ENCODE results near the gene DNAH6. TPM values are rescaled to one million over a fixed set of nuclear protein-coding genes. Genes with fewer than 3 reads are reported as not detected.

DNAH6 gene
- total and polyA plus RNA-seq, 2 of the 13 experiments (the other 11 are each of a cell fraction or from before 2014, with no cell fraction given), result 0.01 TPM; not detected in 1

DNA sequence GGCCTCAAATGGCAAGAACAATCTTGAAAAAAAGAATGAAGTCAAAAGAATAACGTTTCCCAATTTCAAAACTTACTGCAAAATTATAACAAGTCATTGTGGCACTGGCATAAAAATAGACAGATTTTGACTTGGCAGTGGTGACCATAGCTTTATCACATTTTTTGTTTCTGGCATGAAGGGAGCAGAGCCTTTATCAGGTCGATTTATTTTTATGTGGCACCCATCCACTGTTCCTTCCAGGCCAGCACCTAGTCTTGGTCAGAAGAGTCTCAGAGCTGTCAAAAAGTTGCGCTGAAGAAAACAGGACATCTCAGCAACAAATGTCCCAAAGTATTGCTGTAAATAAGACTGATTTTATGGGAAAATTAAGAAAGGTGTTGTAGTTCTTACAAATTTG, 272.2 kb downstream of the DNAH6 start:
- ATAC-seq (no peak), DNase-seq (ENCODE audit: low spot score) (no peak), FAIRE-seq (no peak)
- BruUV-seq (replicated peaks), result no TSS peak
- Histone ChIP-seq H4K20me1 (ENCODE audit: insufficient read depth, low read length) (no peaks in the 10 kb centered on the region; the same call in 1 of the 2 replicates), H3K4me3 (replicated peaks in 1 of 3; ENCODE audit: insufficient read depth in 1 of 3, low read depth in 2 of 3, low read length in 3 of 3) (no peak overlapping the region), H3K27me3 (ENCODE audit: control insufficient read depth in 1 of 2, insufficient read depth in 2 of 2, low read length in 2 of 2) (no peaks in the 10 kb centered on the region), H3K4me1 (ENCODE audit: insufficient read depth, low read length) (no peaks in the 10 kb centered on the region), H3K9me3 (ENCODE audit: low read length) (no peaks in the 10 kb centered on the region), H3K9ac (ENCODE audit: insufficient read depth, low read depth, low read length) (no peak overlapping the region), H3K79me2 (ENCODE audit: insufficient read depth, low read length) (no peaks in the 10 kb centered on the region), H3K36me3 (replicated peaks in 1 of 2; ENCODE audit: control insufficient read depth in 1 of 2, insufficient read depth in 2 of 2, low read length in 2 of 2) (no peaks in the 10 kb centered on the region), H3K4me2 (ENCODE audit: low read depth, low read length) (no peak overlapping the region), H2AFZ (ENCODE audit: low read length) (no peak overlapping the region), H3K27ac (ENCODE audit: extremely low read length, insufficient read depth, low read length) (no peak overlapping the region)
- ChIA-PET CTCF (ENCODE audit: low intra/inter-chr PET ratio, low total read pairs) (no interaction called here), POLR2A (no interaction called here)
- TF ChIP-seq, protein P1, sequence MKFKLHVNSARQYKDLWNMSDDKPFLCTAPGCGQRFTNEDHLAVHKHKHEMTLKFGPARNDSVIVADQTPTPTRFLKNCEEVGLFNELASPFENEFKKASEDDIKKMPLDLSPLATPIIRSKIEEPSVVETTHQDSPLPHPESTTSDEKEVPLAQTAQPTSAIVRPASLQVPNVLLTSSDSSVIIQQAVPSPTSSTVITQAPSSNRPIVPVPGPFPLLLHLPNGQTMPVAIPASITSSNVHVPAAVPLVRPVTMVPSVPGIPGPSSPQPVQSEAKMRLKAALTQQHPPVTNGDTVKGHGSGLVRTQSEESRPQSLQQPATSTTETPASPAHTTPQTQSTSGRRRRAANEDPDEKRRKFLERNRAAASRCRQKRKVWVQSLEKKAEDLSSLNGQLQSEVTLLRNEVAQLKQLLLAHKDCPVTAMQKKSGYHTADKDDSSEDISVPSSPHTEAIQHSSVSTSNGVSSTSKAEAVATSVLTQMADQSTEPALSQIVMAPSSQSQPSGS (CRISPR knock-in tag; IDR thresholded peaks at IDR 0.05), result no peak
- TF ChIP-seq ZSCAN30 (CRISPR knock-in tag; IDR thresholded peaks at IDR 0.05) (no peak), POLR2A (IDR thresholded peaks at IDR 0.05; ENCODE audit: insufficient read depth in 1 of 2, low read depth in 2 of 2, low read length in 2 of 2) (no peak), ZNF232 (CRISPR knock-in tag; IDR thresholded peaks at IDR 0.05; ENCODE audit: borderline replicate concordance) (no peak), NKX3-1 (CRISPR knock-in tag; IDR thresholded peaks at IDR 0.05) (no peak), ELF3 (CRISPR knock-in tag; IDR thresholded peaks at IDR 0.05) (no peak), ARNT (IDR thresholded peaks at IDR 0.05) (no peak), ZNF558 (CRISPR knock-in tag; IDR thresholded peaks at IDR 0.05; ENCODE audit: borderline replicate concordance) (no peak), ZNF780A (CRISPR knock-in tag; IDR thresholded peaks at IDR 0.05) (no peak), TOPORS (CRISPR knock-in tag; IDR thresholded peaks at IDR 0.05) (no peak)
- TF ChIP-seq, protein P2, sequence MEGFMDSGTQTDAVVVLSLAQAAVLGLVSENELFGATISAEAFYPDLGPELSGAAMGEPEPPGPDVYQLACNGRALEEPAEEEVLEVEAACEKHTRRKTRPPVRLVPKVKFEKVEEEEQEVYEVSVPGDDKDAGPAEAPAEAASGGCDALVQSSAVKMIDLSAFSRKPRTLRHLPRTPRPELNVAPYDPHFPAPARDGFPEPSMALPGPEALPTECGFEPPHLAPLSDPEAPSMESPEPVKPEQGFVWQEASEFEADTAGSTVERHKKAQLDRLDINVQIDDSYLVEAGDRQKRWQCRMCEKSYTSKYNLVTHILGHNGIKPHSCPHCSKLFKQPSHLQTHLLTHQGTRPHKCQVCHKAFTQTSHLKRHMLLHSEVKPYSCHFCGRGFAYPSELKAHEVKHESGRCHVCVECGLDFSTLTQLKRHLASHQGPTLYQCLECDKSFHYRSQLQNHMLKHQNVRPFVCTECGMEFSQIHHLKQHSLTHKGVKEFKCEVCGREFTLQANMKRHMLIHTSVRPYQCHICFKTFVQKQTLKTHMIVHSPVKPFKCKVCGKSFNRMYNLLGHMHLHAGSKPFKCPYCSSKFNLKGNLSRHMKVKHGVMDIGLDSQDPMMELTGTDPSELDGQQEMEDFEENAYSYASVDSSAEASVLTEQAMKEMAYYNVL (CRISPR knock-in tag; IDR thresholded peaks at IDR 0.05; ENCODE audit: borderline replicate concordance), result no peak
- in situ Hi-C loops (cut with HindIII; ENCODE audit: extremely low pct_ligation_motif_present, low pct_unique_long_range_greater_than_20kb), result no loop called here
- intact Hi-C loops (cut with micrococcal nuclease; ENCODE audit: unreplicated experiment), result no loop called here
- WGBS (ENCODE audit: low lambda C conversion rate), result 10% methylated on average over 3 of the region's 3 CpGs
